Trophoblast cell (in vitro differentiated cells and primary cell): ENCODE results near the gene ZNF212.

Experiments used
- DNase-seq, 2 donors: peaks; one replicate each; pipeline ENCODE4 v3.0.0-alpha.2; 2016
- H2AFZ ChIP-seq: 2 replicates; pipeline ENCODE4 v1.6.1; 2013; ENCODE audit warnings: low read length, moderate library complexity, mild to moderate bottlenecking; ENCODE audit not compliant: insufficient read depth, poor library complexity
- H2AK5ac ChIP-seq: 2 replicates; pipeline ENCODE4 v1.6.1; 2013; ENCODE audit warnings: mild to moderate bottlenecking, low read length
- H2BK120ac ChIP-seq: 2 replicates; pipeline ENCODE4 v1.6.1; 2013; ENCODE audit warnings: low read length, mild to moderate bottlenecking, moderate library complexity; ENCODE audit not compliant: insufficient read depth, poor library complexity
- H2BK12ac ChIP-seq: 2 replicates; pipeline ENCODE4 v1.6.1; 2013; ENCODE audit warnings: mild to moderate bottlenecking, low read length, moderate library complexity
- H2BK5ac ChIP-seq: 2 replicates; pipeline ENCODE4 v1.6.1; 2013; ENCODE audit warnings: low read length, low read depth, moderate library complexity, mild to moderate bottlenecking; ENCODE audit not compliant: poor library complexity
- H3K14ac ChIP-seq: 2 replicates; pipeline ENCODE4 v1.6.1; 2013; ENCODE audit warnings: mild to moderate bottlenecking, low read length
- H3K18ac ChIP-seq: 2 replicates; pipeline ENCODE4 v1.6.1; 2013; ENCODE audit warnings: mild to moderate bottlenecking, low read length
- H3K23ac ChIP-seq: 2 replicates; pipeline ENCODE4 v1.6.1; 2013; ENCODE audit warnings: low read length
- H3K27ac ChIP-seq: 2 replicates; pipeline ENCODE4 v1.5.1; 2013; ENCODE audit warnings: low read depth, mild to moderate bottlenecking, inconsistent platforms, low read length, moderate library complexity
- H3K27me3 ChIP-seq: 2 replicates; pipeline ENCODE4 v1.6.1; 2013; ENCODE audit warnings: inconsistent platforms, mild to moderate bottlenecking, low read length, moderate library complexity; ENCODE audit not compliant: insufficient read depth
- H3K36me3 ChIP-seq, 2 experiments: 1 replicate in 1 of 2; 2 replicates in 1 of 2; pipeline ENCODE4 v1.6.1; 2013; ENCODE audit warnings: low read length in 2 of 2, mild to moderate bottlenecking in 2 of 2, moderate library complexity in 1 of 2; ENCODE audit not compliant: insufficient read depth in 2 of 2, control insufficient read depth in 1 of 2
- H3K4ac ChIP-seq: 2 replicates; pipeline ENCODE4 v1.6.1; 2013; ENCODE audit warnings: low read depth, mild to moderate bottlenecking, low read length, moderate library complexity
- H3K4me1 ChIP-seq, 2 experiments: 1 replicate in 1 of 2; 2 replicates in 1 of 2; pipeline ENCODE4 v1.6.1; 2013; ENCODE audit warnings: low read length in 2 of 2, mild to moderate bottlenecking in 2 of 2, moderate library complexity in 1 of 2; ENCODE audit not compliant: insufficient read depth in 2 of 2, control insufficient read depth in 1 of 2
- H3K4me2 ChIP-seq: 2 replicates; pipeline ENCODE4 v1.6.1; 2013; ENCODE audit warnings: inconsistent platforms, mild to moderate bottlenecking, low read length, moderate library complexity
- H3K4me3 ChIP-seq: 2 replicates; pipeline ENCODE4 v1.5.1; 2013; ENCODE audit warnings: mild to moderate bottlenecking, low read depth, low read length, inconsistent platforms
- H3K79me1 ChIP-seq: one replicate; pipeline ENCODE4 v1.6.1; 2013; ENCODE audit warnings: low read length
- H3K79me2 ChIP-seq: 2 replicates; pipeline ENCODE4 v1.6.1; 2013; ENCODE audit warnings: low read length, mild to moderate bottlenecking; ENCODE audit not compliant: control insufficient read depth, insufficient read depth, poor library complexity
- H3K9ac ChIP-seq: 2 replicates; pipeline ENCODE4 v1.6.1; 2013; ENCODE audit warnings: mild to moderate bottlenecking, low read length
- H3K9me3 ChIP-seq: 2 replicates; pipeline ENCODE4 v1.6.1; 2013; ENCODE audit warnings: low read depth, mild to moderate bottlenecking, control low read depth, inconsistent platforms, low read length; ENCODE audit not compliant: insufficient read depth
- H4K12ac ChIP-seq: 2 replicates; pipeline ENCODE4 v1.6.1; 2013; ENCODE audit warnings: low read depth, mild to moderate bottlenecking, low read length, moderate library complexity
- H4K8ac ChIP-seq: 2 replicates; pipeline ENCODE4 v1.6.1; 2013; ENCODE audit warnings: low read depth, mild to moderate bottlenecking, low read length, moderate library complexity
- H4K91ac ChIP-seq: one replicate; pipeline ENCODE4 v1.6.1; 2013; ENCODE audit warnings: low read depth, mild to moderate bottlenecking, low read length, moderate library complexity
- WGBS: extraction: QIAGEN DNeasy Blood & Tissue Kit; methylation state at CpG from one replicate; pipeline ENCODE4 v1.1.7; 2013; ENCODE audit warnings: missing lambda C conversion rate; ENCODE audit not compliant: insufficient read length, insufficient coverage; ENCODE audit errors: extremely low coverage; 5-methylcytosine and 5-hydroxymethylcytosine counted together

The ZNF212 gene

GRCh38 chr7:149279111-149279743, 39.8 kb downstream of the ZNF212 start:
- WGBS: no CpG with 5 or more reads among the region's 17 CpGs

GRCh38 chr7:149280151-149280550, 40.7 kb downstream of the ZNF212 start:
- Histone ChIP-seq H3K36me3 (peaks cover 41 to 48% of the 10 kb centered on the region in 2 experiments), H3K18ac (no peak overlapping the region), H3K9me3 (no peaks in the 10 kb centered on the region), H3K9ac (no peak overlapping the region), H2BK5ac (no peak overlapping the region), H2BK12ac (no peak overlapping the region), H3K4me2 (no peak overlapping the region), H3K4me1 (peaks cover 6% of the 10 kb centered on the region in 2 experiments), H3K79me2 (no peaks in the 10 kb centered on the region), H4K91ac (no peak overlapping the region), H3K4ac (no peak overlapping the region), H2AFZ (no peak overlapping the region), H4K12ac (no peak overlapping the region), H3K4me3 (no peak overlapping the region), H3K27me3 (no peaks in the 10 kb centered on the region), H3K23ac (no peak overlapping the region), H2AK5ac (no peak overlapping the region), H3K27ac (no peak overlapping the region), H4K8ac (no peak overlapping the region), H3K14ac (no peak overlapping the region), H3K79me1 (no peaks in the 10 kb centered on the region), H2BK120ac (no peak overlapping the region)
- WGBS: no CpG with 5 or more reads among the region's 9 CpGs
- no peak for DNase-seq

More at GRCh38 chr7:149279111-149279743, 39.8 kb downstream of the ZNF212 start:
- peaks cover 41 to 48% of the 10 kb centered on the region in 2 experiments for H3K36me3 ChIP-seq
- H3K4me1 ChIP-seq: no peaks in the 10 kb centered on the region
- H2AFZ ChIP-seq: no peak overlapping the region
- H3K27me3 ChIP-seq: no peaks in the 10 kb centered on the region
- no peak overlapping the region for H3K18ac ChIP-seq
- no peak overlapping the region for H3K14ac ChIP-seq
- no peak overlapping the region for H2BK120ac ChIP-seq
- H4K91ac ChIP-seq: no peak overlapping the region
- H2BK5ac ChIP-seq: no peak overlapping the region
- H3K9ac ChIP-seq: no peak overlapping the region
- no peak overlapping the region for H4K12ac ChIP-seq
- no peak overlapping the region for H3K4me2 ChIP-seq
- H2BK12ac ChIP-seq: no peak overlapping the region
- no peak overlapping the region for H3K4ac ChIP-seq
- H3K79me2 ChIP-seq: no peaks in the 10 kb centered on the region
- H3K4me3 ChIP-seq: no peak overlapping the region
- H3K9me3 ChIP-seq: no peaks in the 10 kb centered on the region
- no peak overlapping the region for H3K23ac ChIP-seq
- no peak overlapping the region for H3K27ac ChIP-seq
- no peak overlapping the region for H2AK5ac ChIP-seq
- H3K79me1 ChIP-seq: no peaks in the 10 kb centered on the region
- no peak overlapping the region for H4K8ac ChIP-seq
- DNase-seq: no peak

GRCh38 chr7:149280661-149281507, 41.4 kb downstream of the ZNF212 start:
- Histone ChIP-seq H3K9ac (no peak overlapping the region), H4K91ac (no peak overlapping the region), H3K27me3 (no peaks in the 10 kb centered on the region), H3K4ac (no peak overlapping the region), H3K4me3 (no peak overlapping the region), H3K9me3 (no peaks in the 10 kb centered on the region), H2BK5ac (no peak overlapping the region), H3K36me3 (peaks cover 37 to 43% of the 10 kb centered on the region in 2 experiments), H2BK120ac (no peak overlapping the region), H3K4me1 (peaks cover 9 to 11% of the 10 kb centered on the region in 2 experiments), H4K8ac (no peak overlapping the region), H2BK12ac (no peak overlapping the region), H3K14ac (no peak overlapping the region), H2AK5ac (no peak overlapping the region), H3K79me2 (peaks cover 2% of the 10 kb centered on the region), H2AFZ (no peak overlapping the region), H3K18ac (no peak overlapping the region), H4K12ac (no peak overlapping the region), H3K79me1 (no peaks in the 10 kb centered on the region), H3K4me2 (no peak overlapping the region), H3K27ac (no peak overlapping the region), H3K23ac (no peak overlapping the region)
- DNase-seq: no peak
- WGBS: no CpG with 5 or more reads among the region's 8 CpGs

GRCh38 chr7:149281508-149282330, 42.3 kb downstream of the ZNF212 start:
- Histone ChIP-seq H3K36me3 (peaks cover 37 to 42% of the 10 kb centered on the region in 2 experiments), H3K18ac (no peak overlapping the region), H2BK12ac (no peak overlapping the region), H3K23ac (no peak overlapping the region), H4K12ac (no peak overlapping the region), H2AK5ac (no peak overlapping the region), H3K27me3 (no peaks in the 10 kb centered on the region), H3K4me2 (no peak overlapping the region), H3K79me1 (no peaks in the 10 kb centered on the region), H3K14ac (no peak overlapping the region), H3K79me2 (peaks cover 2% of the 10 kb centered on the region), H3K27ac (no peak overlapping the region), H3K4ac (no peak overlapping the region), H2AFZ (no peak overlapping the region), H4K8ac (no peak overlapping the region), H2BK120ac (no peak overlapping the region), H3K9ac (no peak overlapping the region), H4K91ac (no peak overlapping the region), H3K9me3 (no peaks in the 10 kb centered on the region), H3K4me3 (no peak overlapping the region), H2BK5ac (no peak overlapping the region), H3K4me1 (peaks cover 9 to 11% of the 10 kb centered on the region in 2 experiments)
- DNase-seq: no peak
- WGBS: no CpG with 5 or more reads among the region's 59 CpGs
